ENCODE results near the gene ARIH1. TPM values are rescaled to one million over a fixed set of nuclear protein-coding genes. Genes with fewer than 3 reads are reported as not detected.
"Not testable (repeated sequence)": the region's sequence is repeated elsewhere in the genome, so short reads cannot be mapped to it uniquely, and the experiment has no call there.

ARIH1 gene
- total RNA-seq, 6 experiments from 2014 or later, result 138 to 171 (median 159) TPM

GRCh38 chr15:72642271-72642670, 168.1 kb downstream of the ARIH1 start:
- H3K36me3 Mint-ChIP-seq (ENCODE audit: low read depth), result not testable (repeated sequence)

GRCh38 chr15:72648631-72649253, 174.6 kb downstream of the ARIH1 start:
- not testable (repeated sequence) for H3K4me3 Mint-ChIP-seq; H3K9me3 Mint-ChIP-seq; H3K27me3 Mint-ChIP-seq (ENCODE audit: insufficient read depth); H3K36me3 Mint-ChIP-seq (ENCODE audit: low read depth); DNase-seq; H3K4me1 Mint-ChIP-seq (ENCODE audit: low read depth); H3K27ac Mint-ChIP-seq

More at GRCh38 chr15:72642271-72642670, 168.1 kb downstream of the ARIH1 start:
- H3K4me3 Mint-ChIP-seq; H3K27ac Mint-ChIP-seq; H3K27me3 Mint-ChIP-seq (ENCODE audit: insufficient read depth); DNase-seq; H3K4me1 Mint-ChIP-seq (ENCODE audit: low read depth); H3K9me3 Mint-ChIP-seq: not testable (repeated sequence)

Other genes starting within 250 kb of the ARIH1 start
- gene PKM, start 243.1 kb upstream of the ARIH1 start, total RNA-seq (2021; fragmentation: NEBNext Ultra II Directional; extraction: Animal tissue kit (Norgen Biotek cat#: 25700)), result 1,000 to 10,000 TPM; 2,533 to 2,832 (median 2,656) TPM
- gene PARP6, start 201.8 kb upstream of the ARIH1 start, total RNA-seq (2021; fragmentation: NEBNext Ultra II Directional; extraction: Animal tissue kit (Norgen Biotek cat#: 25700)), result 10 to 100 TPM; 21.6 to 27.8 (median 24.6) TPM
- gene CELF6, start 154.2 kb upstream of the ARIH1 start, total RNA-seq (2021; fragmentation: NEBNext Ultra II Directional; extraction: Animal tissue kit (Norgen Biotek cat#: 25700)), result under 1 TPM in 4 of 6 experiments, not detected in 2; 0.11 to 0.14 (median 0.12) TPM
- gene HEXA, start 98.3 kb upstream of the ARIH1 start, total RNA-seq (2021; fragmentation: NEBNext Ultra II Directional; extraction: Animal tissue kit (Norgen Biotek cat#: 25700)), result 10 to 100 TPM; 83.3 to 98.0 (median 88.3) TPM
- not detected for gene TMEM202, start 76.0 kb upstream of the ARIH1 start, total RNA-seq (2021; fragmentation: NEBNext Ultra II Directional; extraction: Animal tissue kit (Norgen Biotek cat#: 25700))
- gene GOLGA6B, start 180.4 kb downstream of the ARIH1 start, total RNA-seq (2021; fragmentation: NEBNext Ultra II Directional; extraction: Animal tissue kit (Norgen Biotek cat#: 25700)), result not detected
- gene HIGD2B, start 211.9 kb downstream of the ARIH1 start, total RNA-seq (2021; fragmentation: NEBNext Ultra II Directional; extraction: Animal tissue kit (Norgen Biotek cat#: 25700)), result not detected
- 10 to 100 TPM; 10.3 to 12.9 (median 12.5) TPM for gene BBS4, start 211.9 kb downstream of the ARIH1 start, total RNA-seq (2021; fragmentation: NEBNext Ultra II Directional; extraction: Animal tissue kit (Norgen Biotek cat#: 25700))